SK-N-MC (cell line): ENCODE data around the gene CENATAC.

Experiments
- EZH2 ChIP-seq: fragments of 200-600 bp; sonication (generic); IDR thresholded peaks from one replicate; pipeline ENCODE4 v1.6.1; 2017; ENCODE audit warnings: antibody characterized with exemption
- POLR2AphosphoS5 ChIP-seq: IDR thresholded peaks from 2 replicates; pipeline ENCODE4 v1.6.1; 2012; ENCODE audit warnings: mild to moderate bottlenecking, low read depth, low read length, borderline replicate concordance

- no peak; the same call in 1 of the 2 replicates for TF ChIP-seq POLR2AphosphoS5
- TF ChIP-seq EZH2, result no peak
Observed at GRCh38 chr11:119014209-119014924, 16.4 kb downstream of the CENATAC start.
